Dedifferentiated amniotic fluid mesenchymal stem cell (primary cell): ENCODE measurements around the gene RAB14.
A peak's percentile ranks its signal among the peaks of the same experiment; 100 is the strongest.
"Not testable (repeated sequence)": the region's sequence is repeated elsewhere in the genome, so short reads cannot be mapped to it uniquely, and the experiment has no call there.

Source experiments
- DNase-seq: peaks from one replicate; pipeline ENCODE4 v3.0.0-alpha.2; 2016; ENCODE audit errors: extremely low spot score

Gene RAB14

GRCh38 chr9:121156263-121156731 lies 45.4 kb downstream of the RAB14 start:
- peak; percentile 84 for DNase-seq

DNA sequence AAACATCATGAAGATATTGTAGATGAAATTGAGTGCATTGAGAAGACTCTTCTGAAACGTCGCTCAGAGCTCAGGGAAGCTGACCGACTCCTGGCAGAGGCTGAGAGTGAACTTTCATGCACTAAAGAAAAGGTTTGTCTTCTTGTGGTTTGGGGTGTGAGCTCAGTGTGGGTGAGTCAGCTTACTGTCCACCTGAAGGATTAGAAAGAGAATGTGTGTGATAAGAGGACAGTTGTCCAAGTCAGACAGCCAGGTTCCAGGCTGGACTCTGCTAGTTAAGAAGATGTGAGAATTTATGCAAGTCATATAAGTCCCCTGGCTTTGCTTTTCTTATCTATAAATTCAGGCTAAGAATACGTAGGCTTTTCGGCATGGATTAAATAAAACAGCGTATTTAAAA lies 46.9 kb downstream of the RAB14 start:
- DNase-seq = no peak

DNA sequence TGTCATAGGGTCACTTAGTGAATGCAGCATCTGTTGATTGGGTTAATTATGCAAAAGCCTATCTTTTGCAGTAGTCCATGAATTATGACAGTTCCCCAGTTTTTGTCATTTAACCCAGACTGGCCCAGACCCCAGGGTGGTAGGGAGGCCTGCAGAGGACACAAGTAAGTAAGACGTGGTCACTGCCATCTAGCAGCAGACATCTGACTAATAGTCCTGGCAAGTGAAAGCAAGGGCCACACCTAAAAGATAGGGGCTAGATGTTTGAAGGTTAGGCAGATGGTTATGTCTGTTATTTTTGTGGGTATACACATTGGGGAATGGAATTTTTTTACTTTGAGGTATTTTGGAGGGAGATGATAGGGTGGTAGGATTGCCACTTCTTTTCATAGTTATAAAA lies 48.0 kb downstream of the RAB14 start:
- DNase-seq = no peak

DNA sequence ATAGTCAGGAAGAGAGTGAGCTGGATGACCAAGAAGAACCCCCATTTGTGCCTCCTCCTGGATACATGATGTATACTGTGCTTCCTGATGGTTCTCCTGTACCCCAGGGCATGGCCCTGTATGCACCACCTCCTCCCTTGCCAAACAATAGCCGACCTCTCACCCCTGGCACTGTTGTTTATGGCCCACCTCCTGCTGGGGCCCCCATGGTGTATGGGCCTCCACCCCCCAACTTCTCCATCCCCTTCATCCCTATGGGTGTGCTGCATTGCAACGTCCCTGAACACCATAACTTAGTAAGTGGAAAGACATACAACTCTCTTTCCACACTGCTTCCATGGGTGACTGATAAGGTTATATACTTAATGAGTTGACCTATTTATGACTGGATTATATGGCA lies 51.5 kb downstream of the RAB14 start:
- no peak for DNase-seq

- no peak for DNase-seq
Measured at GRCh38 chr9:121144482-121144881, 57.2 kb downstream of the RAB14 start.

- DNase-seq = no peak
Measured at GRCh38 chr9:121143771-121144170, 57.9 kb downstream of the RAB14 start.

- DNase-seq = no peak
Measured at GRCh38 chr9:121141706-121142105, 60.0 kb downstream of the RAB14 start.

- DNase-seq = no peak
Measured at GRCh38 chr9:121141306-121141705, 60.4 kb downstream of the RAB14 start.

- DNase-seq = no peak
Measured at GRCh38 chr9:121140162-121140561, 61.5 kb downstream of the RAB14 start.

- DNase-seq = no peak
Measured at GRCh38 chr9:121138973-121139372, 62.7 kb downstream of the RAB14 start.

DNA sequence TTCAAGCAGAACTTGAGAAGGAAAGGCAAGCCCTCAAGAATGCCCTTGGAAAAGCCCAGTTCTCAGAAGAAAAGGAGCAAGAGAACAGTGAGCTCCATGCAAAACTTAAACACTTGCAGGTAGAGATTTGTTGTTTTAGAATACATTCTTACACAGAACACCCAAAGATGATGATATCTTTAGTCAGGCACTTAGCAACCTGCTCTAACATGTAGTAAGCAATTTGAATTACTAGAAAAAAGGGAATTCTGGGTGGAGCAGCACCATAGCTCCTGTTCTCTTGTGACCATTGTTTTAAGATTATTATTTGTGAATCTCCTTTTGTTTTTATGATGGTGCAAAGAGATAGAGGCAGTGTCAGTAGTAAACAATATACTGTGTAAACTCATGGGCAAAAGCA lies 63.1 kb downstream of the RAB14 start:
- DNase-seq = no peak

DNA sequence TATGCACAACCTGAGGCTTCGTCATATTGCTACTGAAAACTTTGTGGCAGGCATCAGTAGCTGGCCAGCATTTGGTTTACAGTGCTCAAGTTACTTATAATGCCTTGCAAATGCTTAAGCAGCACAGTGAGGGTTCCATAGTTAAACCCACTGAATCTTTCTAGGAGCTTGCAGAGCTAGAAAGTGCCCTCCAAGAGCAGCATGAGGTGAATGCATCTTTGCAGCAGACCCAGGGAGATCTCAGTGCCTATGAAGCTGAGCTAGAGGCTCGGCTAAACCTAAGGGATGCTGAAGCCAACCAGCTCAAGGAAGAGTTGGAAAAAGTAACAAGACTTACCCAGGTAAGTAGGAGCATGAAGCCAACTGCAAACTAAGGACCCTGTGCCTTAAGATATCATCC lies 66.0 kb downstream of the RAB14 start:
- no peak for DNase-seq

- no peak for DNase-seq
Measured at GRCh38 chr9:121133104-121133816, 68.4 kb downstream of the RAB14 start.

DNA sequence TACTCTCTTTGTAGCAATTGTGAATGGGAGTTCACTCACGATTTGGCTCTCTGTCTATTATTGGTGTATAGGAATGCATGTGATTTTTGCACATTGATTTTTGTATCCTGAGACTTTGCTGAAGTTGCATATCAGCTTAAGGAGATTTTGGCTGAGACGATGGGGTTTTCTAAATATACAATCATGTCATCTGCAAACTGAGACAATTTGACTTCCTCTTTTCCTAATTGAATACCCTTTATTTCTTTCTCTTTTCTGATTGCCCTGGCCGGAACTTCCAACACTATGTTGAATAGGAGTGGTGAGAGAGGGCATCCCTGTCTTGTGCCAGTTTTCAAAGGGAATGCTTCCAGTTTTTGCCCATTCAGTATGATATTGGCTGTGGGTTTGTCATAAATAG lies 72.3 kb downstream of the RAB14 start:
- DNase-seq = not testable (repeated sequence)
